Bronchial epithelial cell (primary cell): ENCODE measurements around the gene FAM124A. TPM values are rescaled to one million over a fixed set of nuclear protein-coding genes. Genes with fewer than 3 reads are reported as not detected.

Experiments
- DNase-seq: peaks from one replicate; pipeline ENCODE4 v3.0.0-alpha.2; 2010; ENCODE audit warnings: low read depth
- FAIRE-seq: peaks from 2 replicates; lab custom pipeline; 2011; peaks lifted over from hg19 to GRCh38; lab: Jason Lieb, UNC
- H3K27me3 ChIP-seq: 2 replicates; pipeline ENCODE4 v1.5.1; 2011; ENCODE audit warnings: low read length; ENCODE audit not compliant: control insufficient read depth, insufficient read depth
- H3K36me3 ChIP-seq: 2 replicates; pipeline ENCODE4 v1.5.1; 2011; ENCODE audit warnings: low read length; ENCODE audit not compliant: control insufficient read depth, insufficient read depth
- H3K4me3 ChIP-seq: 2 replicates; pipeline ENCODE4 v1.5.1; 2011; ENCODE audit warnings: mild to moderate bottlenecking, low read depth, low read length, control low read depth
- total RNA-seq: library from RNA; depleted of rRNA; stranded (reverse); fragments of >200 nt; gene quantifications from 2 replicates; pipeline ENCODE4 v1.2.1, GENCODE V29; 2014
- TF ChIP-seq, protein P1 (sequence below): IDR thresholded peaks from 2 replicates; pipeline ENCODE4 v1.5.1; 2011; ENCODE audit warnings: mild to moderate bottlenecking, moderate library complexity, low read length, control low read depth, inconsistent platforms; ENCODE audit not compliant: insufficient read depth, severe bottlenecking

FAM124A gene
- total RNA-seq, 1 donor from 2014 or later, result not detected

DNA sequence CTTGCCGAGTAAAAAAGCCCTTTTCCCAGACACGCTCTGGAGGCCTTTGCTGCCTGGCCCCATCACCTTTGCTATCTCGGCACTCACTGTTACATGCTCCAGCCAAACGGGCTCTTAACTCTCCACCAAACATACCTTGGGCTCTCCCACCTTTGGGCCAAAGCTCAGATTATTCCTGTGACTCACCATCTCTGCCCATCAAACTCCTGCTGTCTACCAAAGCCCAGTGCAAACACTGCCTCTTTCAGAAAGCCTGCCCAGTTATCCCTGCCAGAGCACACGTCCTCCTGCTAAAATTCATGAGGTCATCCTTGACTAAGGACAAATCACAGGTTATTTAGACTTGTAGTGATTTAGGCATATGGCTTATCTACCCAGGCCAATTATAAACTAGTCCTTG, 69.1 kb downstream of the FAM124A start:
- no peak for FAIRE-seq
- Histone ChIP-seq H3K4me3 (no peak overlapping the region), H3K27me3 (no peaks in the 10 kb centered on the region), H3K36me3 (no peaks in the 10 kb centered on the region)
- TF ChIP-seq, protein P1, sequence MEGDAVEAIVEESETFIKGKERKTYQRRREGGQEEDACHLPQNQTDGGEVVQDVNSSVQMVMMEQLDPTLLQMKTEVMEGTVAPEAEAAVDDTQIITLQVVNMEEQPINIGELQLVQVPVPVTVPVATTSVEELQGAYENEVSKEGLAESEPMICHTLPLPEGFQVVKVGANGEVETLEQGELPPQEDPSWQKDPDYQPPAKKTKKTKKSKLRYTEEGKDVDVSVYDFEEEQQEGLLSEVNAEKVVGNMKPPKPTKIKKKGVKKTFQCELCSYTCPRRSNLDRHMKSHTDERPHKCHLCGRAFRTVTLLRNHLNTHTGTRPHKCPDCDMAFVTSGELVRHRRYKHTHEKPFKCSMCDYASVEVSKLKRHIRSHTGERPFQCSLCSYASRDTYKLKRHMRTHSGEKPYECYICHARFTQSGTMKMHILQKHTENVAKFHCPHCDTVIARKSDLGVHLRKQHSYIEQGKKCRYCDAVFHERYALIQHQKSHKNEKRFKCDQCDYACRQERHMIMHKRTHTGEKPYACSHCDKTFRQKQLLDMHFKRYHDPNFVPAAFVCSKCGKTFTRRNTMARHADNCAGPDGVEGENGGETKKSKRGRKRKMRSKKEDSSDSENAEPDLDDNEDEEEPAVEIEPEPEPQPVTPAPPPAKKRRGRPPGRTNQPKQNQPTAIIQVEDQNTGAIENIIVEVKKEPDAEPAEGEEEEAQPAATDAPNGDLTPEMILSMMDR, result no peak
- DNase-seq, result peak; percentile 51

GRCh38 chr13:51292000-51292565, 69.9 kb downstream of the FAM124A start:
- no peak for FAIRE-seq
- TF ChIP-seq, protein P1, result no peak
- no peaks in the 10 kb centered on the region for H3K27me3 ChIP-seq
- H3K4me3 ChIP-seq, result no peak overlapping the region
- peak; percentile 10 for DNase-seq
- H3K36me3 ChIP-seq, result no peaks in the 10 kb centered on the region

- Histone ChIP-seq H3K36me3 (no peaks in the 10 kb centered on the region), H3K4me3 (no peak overlapping the region), H3K27me3 (no peaks in the 10 kb centered on the region)
- FAIRE-seq (no peak), DNase-seq (no peak)
- TF ChIP-seq, protein P1, result no peak
Observed at GRCh38 chr13:51297556-51297955, 75.4 kb downstream of the FAM124A start.

GRCh38 chr13:51298812-51299211, 76.6 kb downstream of the FAM124A start:
- no peak for DNase-seq
- no peak overlapping the region for H3K4me3 ChIP-seq
- no peaks in the 10 kb centered on the region for H3K27me3 ChIP-seq
- no peaks in the 10 kb centered on the region for H3K36me3 ChIP-seq
- TF ChIP-seq, protein P1, result no peak
- no peak for FAIRE-seq

- no peak for FAIRE-seq
- H3K36me3 ChIP-seq, result no peaks in the 10 kb centered on the region
- H3K4me3 ChIP-seq, result no peak overlapping the region
Observed at GRCh38 chr13:51303063-51303552, 80.9 kb downstream of the FAM124A start.

More at GRCh38 chr13:51303063-51303552, 80.9 kb downstream of the FAM124A start:
- TF ChIP-seq, protein P1, result no peak
- DNase-seq, result no peak
- H3K27me3 ChIP-seq, result no peaks in the 10 kb centered on the region
